ENCODE results near the gene HLA-DPA1.

GRCh38 chr6:33120001-33120400 is 46.6 kb upstream of the HLA-DPA1 start:
- TF ChIP-seq CTCF (conservative IDR thresholded peaks at IDR 0.05) (no peak), ZFX (IDR thresholded peaks at IDR 0.05) (no peak)
